GM11168 (cell line): Measurements from ENCODE around the gene GRM1.

ENCODE experiments used
- in situ Hi-C: fragments of 300-500 bp; cut with MboI; formaldehyde crosslinking; loops from one replicate; pipeline ENCODE4 v1.12.0; 2022; ENCODE audit warnings: low sequenced_read_pairs; ENCODE audit not compliant: unreplicated experiment

Gene GRM1

DNA sequence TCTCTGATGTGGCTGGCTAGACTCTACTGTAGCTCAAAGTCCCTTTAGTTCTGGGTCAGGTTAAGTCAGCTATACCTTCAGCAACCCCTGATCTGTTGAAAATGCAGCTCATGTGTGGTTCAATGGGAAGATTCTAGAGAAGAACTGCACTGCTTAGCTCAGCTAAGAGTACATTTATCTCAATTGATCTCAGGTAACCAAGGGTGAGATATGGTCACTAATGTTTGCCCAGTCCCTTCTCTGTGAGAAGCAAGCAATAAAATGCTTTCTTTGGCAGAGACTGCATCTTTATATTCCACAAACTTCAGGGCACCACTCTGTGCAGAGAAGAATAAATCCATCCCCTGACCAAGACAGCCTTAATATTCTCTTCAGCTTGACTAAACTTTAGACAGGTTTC is 274.1 kb downstream of the GRM1 start:
- in situ Hi-C loops, result no loop called here

DNA sequence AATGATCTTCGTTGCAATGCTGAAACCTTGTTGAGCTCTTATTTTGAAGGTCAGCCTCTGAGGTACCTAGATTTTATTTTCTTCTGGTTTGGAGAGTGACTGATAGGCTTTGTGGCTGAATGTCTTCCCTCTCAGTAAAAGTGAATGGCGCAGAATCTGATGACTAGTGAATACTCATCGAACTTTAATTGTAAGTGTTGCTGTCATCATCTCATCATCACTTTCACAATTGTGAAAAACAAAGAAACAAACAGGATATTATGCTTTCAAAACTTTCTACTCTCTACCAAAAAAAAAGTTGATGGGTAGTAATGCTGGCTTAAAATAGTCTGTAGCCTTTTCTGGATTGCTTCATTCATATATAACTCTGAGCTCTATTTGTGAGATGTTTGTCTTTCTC is 275.3 kb downstream of the GRM1 start:
- in situ Hi-C loops, result no loop called here

DNA sequence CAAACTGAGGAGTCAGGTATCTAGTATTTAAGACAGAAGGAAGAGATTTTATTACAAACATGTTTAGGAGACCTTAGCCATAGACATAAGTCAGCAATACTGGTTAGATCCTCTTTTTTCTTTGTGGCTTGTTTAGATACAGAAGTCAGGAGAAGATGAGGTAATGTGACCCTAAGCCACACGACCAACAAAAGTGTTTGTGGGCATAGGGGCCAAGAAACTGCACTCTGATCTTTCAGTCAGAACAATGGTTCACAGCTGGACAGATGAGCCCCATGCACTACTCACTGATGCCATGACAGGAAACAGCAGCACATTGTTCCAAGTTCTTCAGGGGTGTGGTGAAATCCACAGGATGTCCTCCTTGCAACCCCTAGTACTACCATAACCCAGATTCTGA is 276.2 kb downstream of the GRM1 start:
- in situ Hi-C loops, result no loop called here

DNA sequence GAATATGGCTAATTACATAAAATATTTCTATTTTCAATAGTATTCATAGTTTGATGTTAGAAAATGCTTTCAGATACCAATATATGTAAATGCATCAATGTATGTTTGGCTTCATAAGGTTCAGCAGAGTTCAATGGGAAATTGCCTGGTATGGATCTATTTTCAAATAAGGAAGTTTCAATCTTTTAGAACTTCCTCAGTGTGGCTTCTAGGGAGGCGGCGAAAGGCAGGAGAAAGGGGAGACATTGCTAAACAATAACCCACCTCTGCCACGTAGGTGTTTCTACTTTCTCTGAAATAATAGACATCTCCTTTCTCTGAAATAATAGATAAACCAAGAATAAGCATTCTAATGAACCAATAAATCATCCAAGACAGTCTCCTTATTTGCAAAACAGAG is 277.1 kb downstream of the GRM1 start:
- in situ Hi-C loops, result no loop called here

DNA sequence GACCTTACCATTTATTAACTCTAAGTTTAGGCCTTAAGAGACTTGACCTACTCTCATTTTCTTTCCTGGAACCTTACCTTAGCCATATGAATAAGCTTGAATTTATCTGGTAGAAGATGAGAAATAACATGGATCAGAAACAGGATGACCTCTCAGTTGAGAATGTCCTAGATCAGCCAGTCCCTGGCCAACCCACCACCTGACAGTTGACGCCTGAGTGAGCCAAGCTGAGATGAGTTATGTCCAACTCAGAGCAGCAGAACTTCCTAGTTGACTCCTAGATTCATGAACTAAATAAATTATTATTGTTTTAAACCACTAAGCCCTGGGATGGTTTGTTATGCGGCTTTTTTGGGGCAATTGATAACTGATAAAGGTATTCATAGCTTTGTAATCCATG is 281.8 kb downstream of the GRM1 start:
- in situ Hi-C loops, result no loop called here

DNA sequence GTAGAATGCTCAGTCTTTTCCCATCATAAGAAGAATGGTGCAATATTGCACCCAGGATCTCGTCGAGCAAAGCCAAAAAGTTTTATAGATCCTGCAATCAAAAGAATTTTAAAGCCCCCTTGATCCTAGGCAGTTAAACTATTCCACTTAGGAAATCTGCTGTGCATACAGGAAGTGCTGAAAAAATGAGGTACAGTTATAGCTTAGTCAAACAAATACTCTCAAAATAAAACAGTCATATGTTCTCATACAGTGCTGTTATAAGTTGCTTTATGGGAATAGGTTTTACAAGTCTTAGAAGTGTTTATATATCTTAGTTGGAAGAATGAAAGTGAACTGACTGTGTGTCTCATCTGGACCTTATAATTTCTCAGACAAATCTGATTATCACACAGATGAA is 282.2 kb downstream of the GRM1 start:
- in situ Hi-C loops, result no loop called here

DNA sequence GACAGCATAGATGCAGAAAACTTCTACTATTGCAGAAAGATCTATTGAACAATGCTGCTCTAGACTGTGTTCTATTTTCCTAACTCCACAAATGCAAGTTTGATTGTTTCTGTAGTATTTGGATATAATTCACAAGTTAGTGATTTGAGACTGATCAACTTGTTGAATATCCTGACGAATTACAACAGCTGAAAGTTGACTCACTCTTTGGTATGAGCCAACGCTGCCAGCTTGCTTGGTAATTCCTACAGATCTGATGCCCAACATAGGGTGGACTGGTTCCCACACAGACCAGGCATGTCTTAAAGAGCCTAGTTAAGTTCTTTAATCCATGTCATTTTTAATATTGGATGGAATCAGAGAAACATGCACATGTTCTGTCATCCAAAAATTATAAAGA is 283.7 kb downstream of the GRM1 start:
- in situ Hi-C loops, result no loop called here

DNA sequence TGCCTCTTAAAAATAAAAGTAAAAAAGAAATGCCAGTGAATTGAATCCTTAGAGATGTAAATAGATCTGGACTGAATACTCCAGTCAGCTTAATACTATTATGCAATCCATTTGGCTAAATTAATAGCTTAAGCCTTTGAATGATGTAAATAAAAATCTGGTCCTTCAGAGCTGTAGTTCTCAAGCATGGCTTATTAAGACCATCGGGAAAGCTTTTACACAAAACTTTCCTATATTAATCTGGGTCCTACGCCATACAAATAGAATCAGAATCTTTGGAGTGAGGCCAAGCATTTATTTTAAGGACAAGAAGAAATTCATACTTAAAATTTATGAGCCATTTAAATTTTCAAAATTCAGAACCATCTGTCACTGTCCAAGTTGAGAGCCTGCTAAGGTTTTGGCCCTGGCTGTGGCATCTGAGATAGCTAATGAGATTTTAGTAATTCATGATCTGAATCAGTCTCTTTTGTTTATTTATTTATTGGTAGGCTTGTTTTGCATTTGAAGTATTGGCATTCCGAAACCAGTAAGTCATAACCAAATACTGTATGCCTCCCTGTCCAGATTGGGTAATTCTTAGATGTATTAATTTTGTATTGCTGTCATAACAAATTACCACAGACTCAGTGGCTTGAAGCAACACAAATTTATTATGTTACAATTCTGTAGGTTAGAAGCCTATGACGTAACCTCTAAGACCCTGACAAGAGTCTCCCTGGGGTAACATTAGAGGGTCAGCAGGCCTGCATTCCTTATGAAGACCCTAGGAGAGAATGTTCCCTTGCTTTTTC is 286.7 kb downstream of the GRM1 start:
- in situ Hi-C loops, result no loop called here

DNA sequence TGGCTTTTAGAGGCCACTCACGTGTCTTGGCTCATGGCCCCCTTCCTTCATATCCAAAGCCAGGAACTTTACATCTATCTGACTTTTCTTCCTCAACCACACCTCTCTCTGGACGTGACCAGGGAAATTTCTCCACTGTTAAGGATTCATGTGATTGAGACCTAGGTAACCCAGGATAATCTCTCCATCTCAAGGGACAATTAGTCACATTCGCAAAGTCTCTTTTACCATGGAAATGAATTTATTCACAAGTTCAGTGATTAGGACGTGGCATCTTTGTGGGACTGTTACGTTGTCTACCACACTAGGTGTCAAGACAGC is 287.3 kb downstream of the GRM1 start:
- in situ Hi-C loops, result no loop called here

DNA sequence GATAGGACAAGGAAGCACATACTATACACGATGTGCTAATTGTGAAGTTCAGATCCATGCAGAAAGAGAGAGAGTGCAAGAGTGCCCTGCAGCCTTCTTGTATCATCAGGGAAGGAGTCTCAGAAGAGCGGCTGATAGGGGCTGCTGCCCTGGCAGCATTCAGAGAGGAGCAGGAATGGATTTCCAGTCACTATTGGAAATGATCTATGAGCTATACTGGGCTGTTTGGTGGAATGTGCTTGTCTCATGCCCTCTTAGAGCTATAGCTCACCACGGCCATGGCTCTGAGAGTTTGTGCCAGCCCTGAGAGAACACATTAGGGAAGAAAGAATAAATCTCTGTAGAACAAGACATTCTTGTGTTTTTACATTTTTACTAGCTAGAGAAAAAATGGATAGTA is 302.2 kb downstream of the GRM1 start:
- in situ Hi-C loops, result no loop called here

DNA sequence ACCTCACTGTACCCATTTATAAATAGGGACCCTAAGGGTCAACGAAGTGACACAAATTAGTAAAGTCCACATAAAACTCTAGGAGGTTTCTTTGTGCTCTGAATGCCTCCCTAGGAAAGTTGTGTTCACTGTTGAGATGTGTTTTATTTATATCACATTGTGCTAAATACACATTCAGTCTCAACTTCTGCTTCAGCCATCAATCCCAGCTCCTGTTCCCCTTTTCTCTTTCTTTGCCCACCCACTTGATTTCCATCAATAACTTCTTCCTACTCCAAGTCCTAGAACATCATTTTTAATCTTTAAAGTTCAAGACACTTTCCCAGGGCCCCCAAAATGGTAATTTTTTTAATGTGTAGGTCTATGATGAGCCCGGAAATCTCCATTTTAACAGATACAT is 306.5 kb downstream of the GRM1 start:
- in situ Hi-C loops, result no loop called here

DNA sequence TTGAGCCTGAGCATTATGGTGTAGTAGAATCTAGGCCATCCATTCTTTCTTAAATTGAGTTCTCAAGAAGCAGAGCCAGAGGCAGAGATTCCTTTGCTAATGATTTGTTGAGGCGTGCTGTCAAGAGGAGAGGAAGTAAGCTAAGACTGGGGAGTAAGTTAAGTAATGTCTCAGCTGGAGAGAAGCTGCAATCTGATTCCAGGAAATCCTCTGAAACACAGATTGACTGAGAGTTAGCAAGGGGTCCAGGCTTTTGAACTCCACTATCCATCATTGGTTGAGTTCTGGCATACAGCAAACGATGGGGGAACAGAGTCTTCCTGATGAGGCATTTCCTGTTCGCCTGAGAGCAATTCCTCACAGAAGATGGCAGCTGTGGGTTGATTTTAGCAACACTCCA is 307.3 kb downstream of the GRM1 start:
- in situ Hi-C loops, result no loop called here

DNA sequence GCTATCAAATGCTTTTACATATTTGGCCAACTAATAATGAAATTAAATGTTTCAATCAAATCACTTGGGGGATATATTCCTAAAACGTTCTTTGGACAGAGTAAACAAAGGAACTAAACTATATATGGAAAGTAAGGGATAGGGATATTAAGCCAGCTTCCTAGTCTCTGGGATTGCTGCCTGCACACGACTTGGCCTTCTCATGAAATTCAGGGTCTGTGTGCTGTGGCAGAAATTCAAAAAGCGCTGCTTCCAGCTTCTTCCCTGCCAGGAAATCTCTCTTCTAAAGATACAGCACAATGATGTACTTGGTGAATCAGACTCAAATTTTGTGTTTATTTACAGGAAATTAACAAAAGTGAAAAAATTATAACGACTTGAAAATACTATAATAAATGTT is 308.5 kb downstream of the GRM1 start:
- in situ Hi-C loops, result no loop called here

DNA sequence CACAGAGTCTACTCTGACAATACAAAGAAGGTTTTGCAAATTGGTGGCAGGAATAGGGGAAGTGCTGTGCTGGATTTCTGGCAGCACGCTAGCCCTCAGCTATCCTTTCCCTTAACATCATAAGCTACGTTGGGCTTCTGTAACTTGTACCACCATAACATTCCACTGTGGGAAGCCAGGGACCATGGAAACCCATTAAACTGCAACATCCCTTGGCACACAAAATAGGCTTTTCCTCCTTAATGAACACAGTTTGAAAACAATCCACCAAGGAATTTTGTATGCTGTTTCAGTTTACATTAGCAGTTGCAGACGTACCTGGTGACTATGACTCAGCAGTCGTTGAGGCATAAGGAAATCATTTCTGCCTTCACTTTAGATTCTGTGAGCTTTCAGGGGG is 310.9 kb downstream of the GRM1 start:
- in situ Hi-C loops, result no loop called here

DNA sequence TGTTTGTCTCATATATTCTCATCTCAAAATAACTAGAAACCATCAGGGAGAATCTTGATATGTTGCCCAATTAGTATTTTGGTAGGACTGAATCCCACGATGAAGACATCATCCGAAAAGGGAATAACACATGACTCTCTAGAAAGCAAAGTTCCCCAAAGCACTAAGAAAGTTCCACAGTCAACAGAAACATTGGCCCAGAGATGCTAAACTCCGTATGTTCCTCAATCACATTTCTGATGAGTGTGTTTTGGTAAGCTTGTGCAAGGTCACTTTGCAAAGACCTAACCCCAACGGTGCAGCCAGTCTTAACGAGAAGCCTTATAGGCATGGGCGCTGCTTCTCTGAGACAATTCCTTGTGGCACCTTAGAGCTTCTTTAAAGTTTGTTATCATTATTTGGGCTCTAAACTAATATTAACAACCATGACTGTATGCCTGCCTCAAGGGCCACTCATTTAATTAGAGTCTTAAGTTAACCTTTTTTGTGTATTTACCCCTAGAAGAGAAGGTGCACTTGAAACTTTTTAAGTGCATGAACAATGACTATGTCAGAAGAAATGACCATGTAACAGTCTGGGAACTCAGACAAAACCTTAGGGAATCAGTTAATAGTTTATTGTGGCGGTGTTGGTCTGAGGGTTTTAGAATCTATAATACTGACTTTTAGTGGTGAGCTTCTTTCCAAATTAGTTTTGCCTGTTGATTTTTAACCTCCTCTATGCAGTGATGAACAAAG is 312.8 kb downstream of the GRM1 start:
- in situ Hi-C loops, result no loop called here

DNA sequence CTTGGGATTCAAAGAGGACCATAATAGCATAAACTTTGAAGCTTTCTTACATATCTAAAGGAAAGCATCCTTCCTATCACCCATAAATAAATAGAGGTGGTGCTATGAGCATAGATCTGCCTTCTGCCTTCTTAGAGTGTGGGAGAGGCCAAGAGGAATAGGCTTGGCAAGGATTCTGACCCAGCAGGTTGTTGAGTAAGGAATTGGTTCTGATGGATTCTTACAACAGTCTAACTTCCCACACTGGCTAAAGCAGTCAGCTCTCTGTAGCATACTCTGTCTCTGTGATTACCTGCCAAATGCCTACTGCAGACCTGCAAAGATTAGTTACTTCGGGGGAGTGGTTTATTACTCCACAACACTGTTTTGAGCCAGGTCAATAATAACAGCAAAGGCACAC is 316.7 kb downstream of the GRM1 start:
- in situ Hi-C loops, result no loop called here

DNA sequence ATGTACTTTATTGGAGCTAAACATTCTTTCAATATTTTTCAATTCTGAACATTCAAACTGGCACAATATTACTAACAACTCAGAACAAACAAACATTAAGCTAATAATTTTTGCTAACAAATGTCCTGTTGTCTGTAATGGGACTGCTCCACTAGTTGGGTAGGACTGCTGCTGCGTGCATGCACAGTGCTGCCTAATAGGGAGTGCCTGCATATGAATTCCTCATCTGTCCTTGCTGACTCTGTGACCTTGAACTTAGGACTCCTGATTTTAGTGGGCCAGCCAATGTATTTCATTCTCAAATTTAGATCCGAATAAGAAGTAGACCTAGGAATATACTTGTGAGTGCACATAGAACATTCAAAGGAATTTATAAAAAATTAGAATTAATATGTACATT is 318.2 kb downstream of the GRM1 start:
- in situ Hi-C loops, result no loop called here

DNA sequence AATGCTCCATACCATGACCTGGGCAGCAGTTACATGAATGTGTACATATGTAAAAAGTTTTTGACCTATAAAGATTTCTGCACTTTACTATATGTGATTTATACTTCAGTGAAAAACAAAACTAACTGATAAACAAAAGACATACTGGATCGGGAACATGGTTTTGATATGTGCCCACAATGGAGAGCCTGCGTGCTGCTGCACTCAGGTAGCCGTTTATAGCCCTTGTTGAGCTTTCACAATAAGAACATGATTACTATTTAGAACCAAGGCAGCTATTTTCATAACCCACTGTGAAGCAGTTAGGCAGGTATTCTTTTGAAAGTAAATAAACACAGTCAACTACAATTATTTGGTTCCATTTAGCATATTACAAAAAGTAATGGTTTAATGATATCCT is 318.8 kb downstream of the GRM1 start:
- in situ Hi-C loops, result no loop called here

DNA sequence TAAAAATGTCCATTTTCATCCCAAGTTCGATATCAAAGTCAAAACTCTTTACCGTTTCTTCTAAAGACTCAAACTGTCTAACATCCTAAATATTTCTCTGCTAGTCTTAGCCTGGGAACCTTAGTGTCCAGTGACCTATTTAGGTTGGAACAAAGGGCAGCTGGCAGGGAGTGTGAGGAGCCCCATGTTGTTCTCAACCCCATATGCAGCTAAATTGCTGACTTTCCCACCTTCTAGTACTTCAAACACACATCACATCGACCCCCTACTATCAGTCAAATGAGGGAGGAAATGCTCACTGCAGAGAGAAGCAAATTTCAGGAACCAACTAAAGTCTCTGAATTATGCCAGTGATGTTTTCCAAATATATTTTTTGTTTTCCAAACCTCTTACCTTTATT is 322.2 kb downstream of the GRM1 start:
- in situ Hi-C loops, result no loop called here

DNA sequence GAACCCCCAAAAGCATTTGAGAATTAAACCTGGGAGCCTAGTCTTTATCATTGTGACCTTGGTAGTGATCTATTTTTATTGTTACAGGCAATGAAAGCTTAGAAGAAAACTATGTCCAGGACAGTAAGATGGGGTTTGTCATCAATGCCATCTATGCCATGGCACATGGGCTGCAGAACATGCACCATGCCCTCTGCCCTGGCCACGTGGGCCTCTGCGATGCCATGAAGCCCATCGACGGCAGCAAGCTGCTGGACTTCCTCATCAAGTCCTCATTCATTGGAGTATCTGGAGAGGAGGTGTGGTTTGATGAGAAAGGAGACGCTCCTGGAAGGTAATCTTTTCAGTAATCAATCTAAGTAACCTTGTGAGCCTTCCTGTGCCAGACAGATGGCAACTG is 323.3 kb downstream of the GRM1 start:
- in situ Hi-C loops, result no loop called here

DNA sequence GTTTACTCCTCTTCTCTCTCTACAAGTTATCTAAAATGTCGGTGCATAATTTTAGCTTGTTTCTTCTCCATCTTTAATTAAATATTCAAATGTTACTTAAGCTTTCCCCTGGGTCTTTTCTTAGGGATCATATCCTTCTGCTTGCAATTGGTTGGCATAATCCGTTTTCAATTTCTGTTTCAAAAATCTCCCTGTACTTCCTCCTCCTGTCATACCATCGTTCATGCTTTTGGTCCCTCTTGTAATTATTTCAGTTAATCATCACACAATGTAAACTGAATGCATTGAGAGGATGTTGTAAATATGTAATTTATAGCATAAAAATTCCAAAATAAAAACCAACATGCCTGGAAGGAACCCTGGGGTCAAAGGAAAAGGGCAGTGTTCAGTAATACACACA is 325.6 kb downstream of the GRM1 start:
- in situ Hi-C loops, result no loop called here

DNA sequence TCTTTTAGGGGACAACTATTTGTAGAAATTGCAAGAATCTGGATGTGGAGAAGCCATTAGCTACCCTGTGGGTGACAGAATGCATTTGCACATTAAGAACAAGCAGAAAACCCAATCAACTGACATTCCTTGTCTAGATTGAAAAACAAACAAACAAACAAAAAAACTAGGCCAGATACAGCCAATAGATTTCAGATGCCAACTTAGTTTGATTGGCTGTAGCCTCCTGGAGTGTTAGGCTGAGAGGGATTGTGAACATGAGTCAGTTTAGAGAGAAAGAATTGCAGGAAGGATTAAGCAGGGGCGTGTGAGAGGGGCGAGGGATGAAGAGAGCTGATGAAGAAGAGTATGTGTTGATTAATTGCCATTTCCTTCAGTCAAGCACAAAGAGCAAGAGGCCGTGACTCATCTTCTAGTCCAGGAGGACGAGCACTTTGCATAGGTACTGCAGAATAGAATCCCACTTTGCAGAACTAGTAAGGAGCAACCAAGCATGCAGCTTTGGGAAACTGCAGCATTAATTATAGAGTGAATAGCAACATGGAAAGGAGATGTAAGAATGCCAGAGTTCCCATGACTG is 326.7 kb downstream of the GRM1 start:
- in situ Hi-C loops, result no loop called here
